A673 (cell line): ENCODE data around the gene TNFRSF25. TPM values are rescaled to one million over a fixed set of nuclear protein-coding genes. Genes with fewer than 3 reads are reported as not detected.
"Not testable (repeated sequence)": the region's sequence is repeated elsewhere in the genome, so short reads cannot be mapped to it uniquely, and the experiment has no call there.

Experiments
- BruUV-seq: library from RNA; stranded (reverse); fragments of 400-500 nt; replicated peaks from 2 replicates; lab custom pipeline; 2021; lab: Mats Ljungman, UMichigan
- CTCF ChIA-PET: fragments of 300-600 bp; sonication (Branson Sonifier 250); formaldehyde crosslinking; loops from one replicate; lab custom pipeline; 2022; ENCODE audit warnings: antibody characterized with exemption; lab: Charles Lee
- POLR2A ChIA-PET: fragments of 300-600 bp; sonication (Branson Sonifier 250); formaldehyde crosslinking; loops from one replicate; lab custom pipeline; 2022; ENCODE audit warnings: antibody characterized with exemption; ENCODE audit not compliant: low non-redundant PET; lab: Charles Lee
- DNase-seq: peaks from one replicate; pipeline ENCODE4 v3.0.0-alpha.2; 2015; ENCODE audit warnings: low spot score
- H3K27ac ChIP-seq: fragments of 200-600 bp; sonication (generic); 2 replicates; pipeline ENCODE4 v1.5.1; 2016; ENCODE audit warnings: mixed run types, low read depth, mild to moderate bottlenecking, mixed read lengths, antibody characterized with exemption, low read length; ENCODE audit not compliant: poor library complexity, severe bottlenecking
- H3K27me3 ChIP-seq: fragments of 200-600 bp; sonication (generic); replicated peaks from 2 replicates; pipeline ENCODE4 v1.6.1; 2017; ENCODE audit warnings: mixed run types, low read depth, mild to moderate bottlenecking, mixed read lengths, antibody characterized with exemption, low read length; ENCODE audit not compliant: insufficient read depth, poor library complexity
- H3K36me3 ChIP-seq: fragments of 200-600 bp; sonication (generic); 2 replicates; pipeline ENCODE4 v1.6.1; 2016; ENCODE audit warnings: mixed run types, mild to moderate bottlenecking, mixed read lengths, antibody characterized with exemption, low read length; ENCODE audit not compliant: insufficient read depth, poor library complexity, severe bottlenecking
- H3K4me1 ChIP-seq: fragments of 200-600 bp; sonication (generic); 2 replicates; pipeline ENCODE4 v1.6.1; 2017; ENCODE audit warnings: mixed run types, mild to moderate bottlenecking, mixed read lengths, antibody characterized with exemption, low read length; ENCODE audit not compliant: insufficient read depth, poor library complexity, severe bottlenecking
- H3K4me3 ChIP-seq: fragments of 200-600 bp; sonication (generic); 2 replicates; pipeline ENCODE4 v1.5.1; 2016; ENCODE audit warnings: low read depth, mixed run types, mild to moderate bottlenecking, mixed read lengths, low read length; ENCODE audit not compliant: poor library complexity, severe bottlenecking
- H3K9me3 ChIP-seq: fragments of 200-600 bp; sonication (generic); 2 replicates; pipeline ENCODE4 v1.6.1; 2016; ENCODE audit warnings: mixed run types, low read depth, mild to moderate bottlenecking, mixed read lengths, antibody characterized with exemption, low read length; ENCODE audit not compliant: poor library complexity, severe bottlenecking
- EZH2 ChIP-seq: fragments of 200-600 bp; sonication (generic); IDR thresholded peaks from 2 replicates; pipeline ENCODE4 v1.6.1; 2017; ENCODE audit warnings: borderline replicate concordance, low read depth, mild to moderate bottlenecking, mixed read lengths, antibody characterized with exemption, low read length; ENCODE audit not compliant: poor library complexity, severe bottlenecking
- intact Hi-C: fragments of 100-400 bp; cut with micrococcal nuclease; formaldehyde crosslinking; loops from one replicate; pipeline ENCODE4 v1.10.0; 2022; ENCODE audit not compliant: unreplicated experiment
- total RNA-seq: library from RNA; stranded (reverse); gene quantifications from 2 replicates; pipeline ENCODE4 v1.2.3, GENCODE V29; 2021
- TF ChIP-seq, protein P1 (sequence below): fragments of 300-800, 200-600 bp; sonication (generic); conservative IDR thresholded peaks from 2 replicates; pipeline ENCODE4 v1.5.1; 2017; ENCODE audit warnings: low read depth, mild to moderate bottlenecking, antibody characterized with exemption, low read length, moderate library complexity, mixed read lengths

Gene TNFRSF25
- total RNA-seq, 1 experiment from 2014 or later = 0.97 TPM

DNA sequence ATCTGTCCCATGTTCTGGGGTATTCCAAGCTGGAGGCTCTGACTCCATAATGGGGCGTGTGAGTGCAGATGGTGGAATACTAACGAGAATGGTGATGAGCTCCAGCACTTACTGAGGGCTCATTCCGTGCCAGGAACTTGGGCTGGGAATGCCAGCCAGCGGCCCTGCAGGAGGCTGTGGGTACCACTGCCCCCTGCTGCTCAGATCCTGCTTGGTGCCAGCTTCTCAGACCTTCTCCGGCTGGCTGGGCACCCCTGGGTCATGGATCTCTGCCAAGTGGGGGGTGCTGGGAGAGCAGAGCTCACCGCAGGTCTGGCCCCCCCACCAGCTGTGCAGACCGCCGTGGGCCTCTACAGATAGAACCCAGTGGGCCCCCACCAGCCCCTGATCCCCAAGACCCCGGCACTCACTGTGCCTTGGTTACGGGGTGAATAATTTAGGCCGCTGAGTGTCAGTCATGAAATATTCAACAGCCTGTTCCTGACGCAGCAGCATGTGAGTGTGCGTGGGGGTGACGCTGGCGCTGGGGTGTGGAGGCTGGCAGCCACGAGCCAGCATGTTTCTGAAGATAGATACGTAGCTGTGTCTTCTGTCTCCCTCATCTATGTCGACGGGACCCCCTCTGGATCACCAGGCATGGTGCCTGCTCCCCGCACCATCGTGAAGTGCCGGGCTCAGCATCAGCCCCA lies 28.8 kb downstream of the TNFRSF25 start:
- POLR2A ChIA-PET, H3K4me1 ChIP-seq: not testable (repeated sequence)
- CTCF ChIA-PET = interaction anchor here (0.5 to 1.8 kb wide), 13 partner anchors 11 to 1243 kb away, joined by 3 to 16 read pairs (median 6); no protein-coding TSS in a partner anchor

DNA sequence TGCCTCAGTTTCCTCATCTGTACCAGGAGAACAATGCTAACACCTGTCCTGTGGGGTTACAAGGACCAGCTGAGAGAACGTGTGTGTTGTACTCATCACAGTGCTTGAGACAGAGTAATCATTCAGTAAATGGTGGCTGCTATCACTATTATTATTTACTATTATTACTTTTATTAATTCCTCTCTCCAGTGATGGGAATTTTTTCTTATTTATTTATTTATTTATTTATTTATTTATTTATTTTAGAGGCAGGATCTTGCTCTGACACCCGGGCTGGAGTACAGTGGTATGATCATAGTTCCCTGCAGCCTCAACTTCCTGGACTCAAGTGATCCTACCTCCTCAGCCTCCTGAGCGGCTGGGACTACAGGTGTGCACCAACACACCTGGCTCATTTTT lies 29.7 kb downstream of the TNFRSF25 start:
- H3K4me1 ChIP-seq, H3K4me3 ChIP-seq, H3K27me3 ChIP-seq, intact Hi-C loops, H3K36me3 ChIP-seq, BruUV-seq, POLR2A ChIA-PET, H3K9me3 ChIP-seq, H3K27ac ChIP-seq, DNase-seq: not testable (repeated sequence)
- CTCF ChIA-PET = interaction anchor here (1.3 kb wide), 1 partner anchor 12 kb away, joined by 3 read pairs; no protein-coding TSS in a partner anchor

More for the DNA sequence above, 28.8 kb downstream of the TNFRSF25 start:
- intact Hi-C loops, H3K27ac ChIP-seq, H3K36me3 ChIP-seq, BruUV-seq, H3K4me3 ChIP-seq, H3K27me3 ChIP-seq, H3K9me3 ChIP-seq: not testable (repeated sequence)
- TF ChIP-seq, protein P1, sequence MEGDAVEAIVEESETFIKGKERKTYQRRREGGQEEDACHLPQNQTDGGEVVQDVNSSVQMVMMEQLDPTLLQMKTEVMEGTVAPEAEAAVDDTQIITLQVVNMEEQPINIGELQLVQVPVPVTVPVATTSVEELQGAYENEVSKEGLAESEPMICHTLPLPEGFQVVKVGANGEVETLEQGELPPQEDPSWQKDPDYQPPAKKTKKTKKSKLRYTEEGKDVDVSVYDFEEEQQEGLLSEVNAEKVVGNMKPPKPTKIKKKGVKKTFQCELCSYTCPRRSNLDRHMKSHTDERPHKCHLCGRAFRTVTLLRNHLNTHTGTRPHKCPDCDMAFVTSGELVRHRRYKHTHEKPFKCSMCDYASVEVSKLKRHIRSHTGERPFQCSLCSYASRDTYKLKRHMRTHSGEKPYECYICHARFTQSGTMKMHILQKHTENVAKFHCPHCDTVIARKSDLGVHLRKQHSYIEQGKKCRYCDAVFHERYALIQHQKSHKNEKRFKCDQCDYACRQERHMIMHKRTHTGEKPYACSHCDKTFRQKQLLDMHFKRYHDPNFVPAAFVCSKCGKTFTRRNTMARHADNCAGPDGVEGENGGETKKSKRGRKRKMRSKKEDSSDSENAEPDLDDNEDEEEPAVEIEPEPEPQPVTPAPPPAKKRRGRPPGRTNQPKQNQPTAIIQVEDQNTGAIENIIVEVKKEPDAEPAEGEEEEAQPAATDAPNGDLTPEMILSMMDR = peak; percentile 40
- peak; percentile 59 for DNase-seq

DNA sequence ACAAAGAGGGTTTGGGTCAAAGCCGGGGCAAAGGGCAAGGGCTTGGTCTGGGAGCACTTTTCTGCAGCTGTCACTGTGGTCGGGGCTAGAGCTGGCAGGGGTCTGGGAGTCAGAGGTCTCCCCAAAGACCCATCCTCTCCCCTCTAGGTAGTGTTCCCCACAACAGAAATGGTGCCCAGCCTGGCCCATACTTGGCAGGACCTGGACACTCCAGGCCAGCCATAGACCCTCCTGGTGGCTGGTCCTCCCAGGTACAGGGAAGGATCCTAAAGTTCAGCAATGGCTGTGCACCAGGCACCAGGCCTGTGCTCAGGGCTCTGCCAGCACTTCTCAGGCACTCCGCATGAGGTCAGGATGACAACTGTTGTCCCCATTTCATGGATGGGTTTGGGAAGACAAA lies 30.4 kb downstream of the TNFRSF25 start:
- Histone ChIP-seq H3K27ac (no peak overlapping the region), H3K36me3 (no peaks in the 10 kb centered on the region), H3K4me3 (no peak overlapping the region), H3K27me3 (no peaks in the 10 kb centered on the region), H3K4me1 (no peaks in the 10 kb centered on the region), H3K9me3 (no peaks in the 10 kb centered on the region)
- POLR2A ChIA-PET = no interaction called here
- TF ChIP-seq EZH2 = no peak
- TF ChIP-seq, protein P1 = no peak
- CTCF ChIA-PET = no interaction called here
- no peak for DNase-seq
- intact Hi-C loops = no loop called here
- no TSS peak for BruUV-seq

DNA sequence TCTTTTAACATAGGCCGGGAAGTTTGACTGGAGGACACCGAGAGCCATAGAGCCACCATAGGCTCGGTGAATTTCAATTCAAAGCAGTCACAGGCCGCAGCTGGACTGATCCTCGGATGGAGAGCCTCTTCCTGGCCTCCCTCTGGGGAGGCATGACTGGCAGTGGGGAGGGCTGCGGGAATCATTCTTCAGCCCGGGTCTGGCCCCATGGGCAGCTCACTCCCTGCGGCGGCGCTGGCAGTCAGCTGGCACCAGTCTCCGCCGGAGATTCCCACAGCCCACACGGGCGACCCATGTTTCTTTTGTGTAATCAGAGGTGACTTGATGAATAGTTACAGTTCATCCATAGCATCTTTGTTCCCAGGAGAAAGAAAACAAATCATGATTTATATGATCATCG lies 30.8 kb downstream of the TNFRSF25 start:
- Histone ChIP-seq H3K27ac (no peak overlapping the region), H3K9me3 (no peaks in the 10 kb centered on the region), H3K27me3 (no peaks in the 10 kb centered on the region), H3K36me3 (no peaks in the 10 kb centered on the region), H3K4me1 (no peaks in the 10 kb centered on the region), H3K4me3 (no peak overlapping the region)
- intact Hi-C loops = no loop called here
- no peak for DNase-seq
- no peak for TF ChIP-seq EZH2
- TF ChIP-seq, protein P1 = no peak
- BruUV-seq = no TSS peak
- ChIA-PET CTCF (no interaction called here), POLR2A (no interaction called here)
